Stimulated activated CD4-positive, alpha-beta T cell treated with anti-CD3 and anti-CD28 coated beads, Interleukin-12 subunit alpha, Interleukin-12 subunit beta, amount 100 ng/mL, for 4 hours (primary cell): ENCODE results near the gene BCL2A1.
"Not testable (repeated sequence)": the region's sequence is repeated elsewhere in the genome, so short reads cannot be mapped to it uniquely, and the experiment has no call there.

Experiments
- DNase-seq: peaks from one replicate; pipeline ENCODE4 v3.0.0-alpha.2; 2020

Gene BCL2A1

GRCh38 chr15:79988448-79989117, 17.6 kb upstream of the BCL2A1 start:
- DNase-seq = no peak

GRCh38 chr15:79987969-79988368, 17.0 kb upstream of the BCL2A1 start:
- DNase-seq = no peak

DNA sequence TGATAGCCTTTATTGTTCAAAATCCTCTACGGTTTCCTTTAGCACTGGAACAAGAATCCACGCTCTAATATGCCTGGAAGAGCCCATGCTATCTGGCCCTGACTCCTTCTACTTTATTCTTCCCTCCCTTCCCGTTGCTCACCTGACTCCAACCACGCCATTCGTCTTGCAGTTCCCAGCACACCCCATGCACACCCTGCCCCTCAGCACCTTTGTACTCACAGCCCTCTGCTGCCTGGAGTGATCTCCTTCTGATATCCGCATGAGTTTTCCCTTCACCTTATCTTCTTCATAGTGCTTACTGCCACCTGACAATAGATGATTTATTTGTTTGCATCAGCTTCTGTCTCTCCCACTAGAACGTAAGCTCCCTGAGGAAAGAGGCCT, 16.6 kb upstream of the BCL2A1 start:
- DNase-seq = no peak

DNA sequence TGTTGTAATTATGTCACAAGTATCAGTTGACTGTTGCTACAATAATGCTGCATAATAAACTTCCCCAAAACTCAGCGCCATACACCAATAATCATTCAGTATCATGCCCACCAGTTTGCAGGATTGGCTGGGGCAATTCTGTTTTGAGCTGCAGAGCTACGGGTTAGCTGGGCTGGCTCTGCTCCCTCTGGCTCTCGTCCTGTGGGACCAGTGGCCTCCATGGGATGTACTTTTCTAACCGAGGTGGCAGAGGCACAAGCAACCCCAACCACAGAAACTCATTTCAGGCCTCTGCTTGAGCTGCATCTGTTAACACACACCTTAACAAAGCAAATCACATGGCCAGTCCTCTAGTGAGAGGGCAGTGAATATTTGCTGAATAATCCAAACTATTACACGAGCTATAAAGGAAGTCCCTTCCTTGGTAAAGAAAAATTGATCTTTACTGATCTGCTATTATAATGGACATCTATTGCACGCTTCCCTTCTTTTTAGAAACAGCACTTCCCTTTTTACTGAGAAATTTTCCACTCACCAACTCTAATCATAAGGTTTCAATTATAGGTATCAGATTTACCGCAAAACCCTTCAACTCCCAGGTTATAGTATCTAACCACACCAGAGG, 10.9 kb upstream of the BCL2A1 start:
- no peak for DNase-seq

DNA sequence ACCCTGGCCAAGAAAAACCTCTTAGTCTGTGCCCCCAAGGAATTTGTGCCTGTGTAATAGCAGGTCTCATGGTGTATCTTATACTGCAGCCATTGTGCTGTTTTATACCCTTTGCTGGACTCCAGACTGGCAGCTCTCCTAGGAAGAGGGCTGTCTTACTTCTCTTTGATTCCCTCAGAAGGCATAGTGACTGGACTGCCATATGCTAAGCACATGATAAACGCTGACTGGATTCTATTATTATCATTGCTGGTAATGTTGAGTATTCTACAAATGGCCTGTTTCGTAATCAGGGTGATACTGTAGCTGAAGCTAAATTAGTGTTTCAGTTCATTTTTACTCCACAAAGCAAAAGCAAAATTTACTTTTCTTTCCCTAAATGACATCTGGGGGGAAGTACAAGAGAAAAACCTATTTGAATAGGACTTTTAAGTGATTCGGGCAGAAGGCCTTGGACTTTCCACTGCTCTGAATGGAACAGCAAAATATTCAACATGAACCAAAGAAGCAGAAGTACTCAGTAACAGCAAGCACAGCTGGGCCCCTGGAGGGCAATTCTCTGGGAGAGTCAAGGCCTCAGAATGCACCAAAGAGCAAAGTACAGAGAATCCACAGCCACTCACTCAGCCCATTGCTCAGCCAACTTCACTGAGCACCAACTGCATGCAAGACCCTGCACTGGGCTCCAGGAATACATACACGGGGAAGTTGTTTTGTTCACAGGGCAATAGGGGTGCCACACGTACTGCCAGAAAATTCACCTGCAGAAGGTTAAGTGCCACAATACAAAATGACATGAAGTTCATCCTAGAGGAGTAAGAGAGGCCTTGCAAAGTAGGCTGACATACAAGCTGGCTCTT, 7.9 kb upstream of the BCL2A1 start:
- no peak for DNase-seq

GRCh38 chr15:79978260-79978654, 7.3 kb upstream of the BCL2A1 start:
- DNase-seq = no peak

- DNase-seq = no peak
Measured at GRCh38 chr15:79977431-79978054, 6.5 kb upstream of the BCL2A1 start.

DNA sequence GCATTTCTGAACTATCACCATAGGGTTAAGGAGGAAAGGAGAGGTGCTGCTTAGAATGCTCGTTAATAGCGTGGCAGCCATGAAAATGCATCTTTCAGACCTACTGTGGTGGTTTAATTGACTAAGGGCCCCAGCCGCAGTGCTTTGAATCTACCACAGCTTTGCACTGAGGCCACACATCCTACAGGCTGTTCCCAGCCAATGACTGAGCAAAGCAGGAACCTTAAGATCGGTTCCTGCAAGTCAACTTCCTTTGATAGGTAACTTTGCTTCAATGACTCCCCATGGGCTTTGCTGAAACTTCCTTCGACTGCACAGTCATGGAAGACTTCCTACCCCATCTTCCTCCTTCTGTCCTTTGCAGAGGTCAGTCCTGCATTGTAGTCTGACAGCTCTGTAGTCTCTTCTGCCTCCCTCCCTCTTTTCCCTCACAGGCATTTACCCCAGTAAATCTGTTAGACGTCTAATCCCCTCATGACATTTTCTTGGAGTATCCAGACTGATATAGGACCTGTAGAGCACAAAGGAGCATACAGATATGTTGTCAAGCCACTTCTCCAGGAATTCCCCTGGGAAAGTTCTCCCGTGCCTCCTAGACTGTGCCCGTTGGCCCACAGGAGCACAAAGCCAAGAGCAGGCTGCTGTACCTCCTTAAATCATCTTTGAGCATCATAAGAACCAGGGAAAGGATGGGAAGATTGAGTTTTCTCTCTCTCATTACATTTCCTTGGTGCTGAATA, 2.6 kb upstream of the BCL2A1 start:
- no peak for DNase-seq

- no peak for DNase-seq
Measured at GRCh38 chr15:79972863-79973262, 1.9 kb upstream of the BCL2A1 start.

- DNase-seq = no peak
Measured at GRCh38 chr15:79970181-79970580, 815 bp downstream of the BCL2A1 start.

GRCh38 chr15:79969146-79969545, 1.9 kb downstream of the BCL2A1 start:
- no peak for DNase-seq

DNA sequence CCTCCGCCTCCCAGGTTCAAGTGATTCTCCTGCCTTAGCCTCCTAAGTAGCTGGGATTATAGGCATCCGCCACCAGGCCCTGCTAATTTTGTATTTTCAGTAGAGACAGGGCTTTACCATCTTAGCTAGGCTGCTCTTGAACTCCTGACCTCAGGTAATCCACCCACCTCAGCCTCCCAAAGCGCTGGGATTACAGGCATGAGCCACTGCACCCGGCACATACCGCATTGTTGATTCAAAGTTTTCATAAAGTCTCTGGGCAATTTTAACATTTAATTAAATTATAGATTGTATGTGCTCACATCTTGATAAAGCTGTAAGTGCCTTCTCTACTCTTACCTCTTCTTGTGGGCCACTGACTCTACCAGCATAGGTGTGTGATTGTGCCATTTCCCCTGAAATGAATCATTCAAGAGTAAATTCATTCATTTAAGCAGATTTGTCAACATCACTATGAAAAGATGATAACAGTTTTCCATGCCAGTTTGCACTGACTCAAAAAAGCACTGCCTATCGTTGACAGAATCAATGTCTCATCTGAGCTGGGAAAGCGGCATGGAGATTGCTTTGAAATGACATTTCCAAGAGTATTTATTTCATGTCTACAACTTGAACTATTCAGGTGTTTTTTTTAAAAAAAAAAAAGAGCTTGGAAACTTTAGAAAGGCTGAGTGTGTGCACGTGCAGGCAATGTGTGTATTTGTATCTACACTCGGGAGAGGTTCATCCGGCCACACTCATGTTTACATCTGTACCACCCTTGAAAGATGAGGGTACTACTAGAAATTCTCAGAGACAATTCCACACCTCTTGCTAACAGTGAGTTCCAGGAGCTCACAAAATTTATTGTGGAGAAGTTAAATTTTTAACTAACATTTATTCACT, 3.5 kb downstream of the BCL2A1 start:
- no peak for DNase-seq

- DNase-seq = no peak
Measured at GRCh38 chr15:79966634-79967297, 4.2 kb downstream of the BCL2A1 start.

DNA sequence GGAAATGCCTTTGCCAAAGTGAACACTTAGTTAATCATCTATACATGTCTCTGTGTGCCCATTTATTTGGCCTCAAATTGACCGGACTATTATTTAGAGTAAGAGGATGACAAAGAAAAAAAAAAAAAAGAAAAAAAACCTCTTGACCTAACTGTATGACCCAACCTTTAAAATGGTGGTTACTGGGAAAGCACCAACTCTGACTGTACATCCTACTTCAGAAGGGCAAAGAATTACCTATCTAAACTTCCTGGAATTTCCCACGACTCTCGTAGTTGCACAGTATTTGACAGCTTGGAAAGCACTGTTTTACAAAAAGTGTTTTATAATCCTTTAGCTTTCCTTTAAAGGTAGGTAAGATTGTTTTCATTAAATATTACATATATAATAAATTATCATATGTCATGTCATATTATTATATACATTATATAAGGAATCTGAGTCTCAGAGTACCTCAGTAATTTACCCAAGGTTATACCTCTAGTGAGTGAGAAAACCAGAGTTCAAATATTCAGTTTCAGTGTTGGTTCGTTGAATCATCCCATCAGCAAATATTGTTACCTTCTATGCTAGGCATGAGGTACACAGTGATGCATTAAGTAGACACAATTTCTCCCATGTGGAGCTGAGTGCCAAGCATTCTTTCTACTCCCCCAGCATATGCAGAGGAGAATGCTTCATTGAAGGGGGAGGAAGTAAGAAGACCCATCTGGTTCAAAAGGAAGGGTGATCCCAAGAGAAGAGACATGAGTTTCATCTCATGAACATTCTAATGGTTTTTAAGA, 5.0 kb downstream of the BCL2A1 start:
- no peak for DNase-seq

DNA sequence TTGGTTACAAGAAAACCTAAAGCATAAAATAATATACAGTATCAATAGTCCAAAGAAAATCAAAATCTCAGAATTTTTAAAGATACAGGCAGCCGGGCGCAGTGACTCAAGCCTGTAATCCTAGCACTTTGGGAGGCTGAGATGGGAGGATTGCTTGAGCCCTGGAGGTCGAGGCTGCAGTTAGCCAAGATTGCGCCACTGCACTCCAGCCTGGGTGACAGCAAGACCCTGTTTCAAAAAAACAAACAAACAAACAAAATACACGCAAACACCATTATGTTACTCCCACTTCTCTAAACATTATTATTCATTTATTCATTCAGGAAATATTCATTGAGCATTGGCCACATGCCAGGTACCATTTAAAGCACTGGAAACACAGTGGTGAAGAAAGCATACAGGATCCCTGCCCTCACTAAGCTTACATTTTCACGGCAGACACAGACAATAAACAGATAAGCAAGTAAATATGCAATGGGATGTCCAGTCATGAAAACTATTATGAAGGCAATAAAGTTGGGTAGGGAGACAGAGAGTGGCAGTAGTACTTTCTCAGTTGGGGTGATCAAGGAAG, 6.7 kb downstream of the BCL2A1 start:
- DNase-seq = no peak

- DNase-seq = not testable (repeated sequence)
Measured at GRCh38 chr15:79962921-79963320, 8.1 kb downstream of the BCL2A1 start.

DNA sequence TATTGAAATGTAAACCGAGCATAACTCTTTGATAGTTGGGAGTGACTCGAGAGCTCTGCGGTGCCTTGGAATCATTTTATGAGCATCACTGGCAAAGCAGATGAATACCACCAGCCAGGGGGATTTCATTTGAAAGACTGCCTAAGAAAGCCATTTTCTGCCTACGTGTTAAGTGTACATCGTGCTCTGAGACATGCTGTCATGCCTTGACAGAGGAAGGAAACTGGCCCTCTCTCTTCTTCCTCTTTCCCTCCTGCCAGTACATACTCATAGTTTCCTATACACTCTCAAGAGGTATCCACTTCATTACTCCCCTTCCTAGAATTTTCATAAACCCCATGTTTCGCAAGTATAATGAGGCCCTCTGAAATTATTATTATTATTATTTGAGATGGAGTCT, 8.8 kb downstream of the BCL2A1 start:
- no peak for DNase-seq

DNA sequence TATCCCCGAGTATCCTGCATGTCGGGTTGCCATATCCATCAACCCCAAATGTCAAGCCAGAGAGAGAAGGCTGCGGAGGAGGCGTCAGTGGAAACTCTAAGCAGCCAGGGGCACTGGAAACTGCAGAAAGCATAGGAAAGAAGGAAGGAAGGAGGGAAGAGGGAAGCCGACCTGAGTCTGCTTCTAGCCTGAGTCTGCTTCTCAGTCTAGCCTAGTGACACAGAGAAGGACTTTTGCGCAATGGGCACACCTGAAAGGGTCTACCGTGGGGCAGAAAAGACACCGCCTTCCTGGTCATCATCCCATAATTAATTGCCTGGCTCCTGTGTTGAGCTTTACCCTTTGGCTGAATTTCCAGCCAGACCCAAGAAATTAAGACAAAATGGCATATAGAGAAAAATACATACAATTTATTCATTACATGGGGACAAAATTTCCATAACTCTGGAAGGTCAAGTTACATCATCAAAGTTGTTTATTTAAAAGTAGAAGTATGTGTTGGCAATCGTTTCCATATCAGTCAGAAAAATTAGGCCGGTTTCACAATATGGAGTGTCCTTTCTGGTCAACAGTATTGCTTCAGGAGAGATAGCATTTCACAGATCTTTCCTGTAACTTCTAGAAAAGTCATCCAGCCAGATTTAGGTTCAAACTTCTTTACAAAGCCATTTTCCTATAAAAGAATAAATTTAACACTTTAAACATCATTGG, 10.3 kb downstream of the BCL2A1 start:
- no peak for DNase-seq

- DNase-seq = no peak
Measured at GRCh38 chr15:79957741-79958140, 13.3 kb downstream of the BCL2A1 start.
